Mesenteric fat pad (tissue), 1 donor: ENCODE results near the gene NDUFA8. TPM values are rescaled to one million over a fixed set of nuclear protein-coding genes. Genes with fewer than 3 reads are reported as not detected.

Source experiments
- DNase-seq: peaks from one replicate; pipeline ENCODE4 v3.0.0-alpha.2; 2020; ENCODE audit warnings: low spot score
- total RNA-seq: library from RNA; stranded (reverse); fragmentation: NEBNext Ultra II Directional; extraction: Animal tissue kit (Norgen Biotek cat#: 25700); gene quantifications from one replicate; pipeline ENCODE4 v1.2.1, GENCODE V29; 2021
- donor health status: DM: yes; HTN: yes; CAD: no.

Gene NDUFA8
- total RNA-seq, 1 donor from 2014 or later, result 47.5 TPM

DNA sequence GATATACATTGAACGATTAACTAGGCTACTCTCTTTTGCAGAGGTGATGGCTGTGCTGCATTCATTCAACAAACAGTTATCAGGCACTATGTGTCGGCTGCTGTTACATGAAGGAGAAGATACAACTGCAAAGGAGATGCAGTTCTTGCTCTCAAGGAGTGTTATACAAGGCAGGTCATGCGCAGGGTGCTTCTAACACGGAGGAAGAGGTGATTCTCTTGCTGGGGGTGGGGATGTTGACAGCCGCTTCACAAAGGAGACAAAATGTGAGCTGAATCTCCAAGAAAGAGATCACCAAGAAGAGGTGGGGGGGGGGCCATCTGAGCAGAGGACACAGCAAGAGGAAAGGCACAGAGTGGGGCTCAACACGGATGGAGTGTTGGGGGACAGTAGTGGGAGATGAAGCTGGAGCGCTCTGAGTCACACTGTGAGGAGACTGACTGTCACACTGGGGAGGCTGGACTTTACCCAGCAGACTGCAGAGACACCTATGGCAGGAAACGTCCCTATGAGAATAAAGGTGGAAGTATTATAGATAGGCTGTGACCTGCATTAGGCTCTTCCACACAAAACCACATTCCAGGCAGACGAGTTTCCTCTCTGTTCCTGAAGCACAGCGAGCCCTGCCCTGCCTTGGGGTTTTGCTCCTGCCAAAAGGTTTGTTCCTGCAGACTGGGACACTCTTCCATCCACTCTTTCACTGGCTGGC lies 20.9 kb downstream of the NDUFA8 start:
- no peak for DNase-seq

DNA sequence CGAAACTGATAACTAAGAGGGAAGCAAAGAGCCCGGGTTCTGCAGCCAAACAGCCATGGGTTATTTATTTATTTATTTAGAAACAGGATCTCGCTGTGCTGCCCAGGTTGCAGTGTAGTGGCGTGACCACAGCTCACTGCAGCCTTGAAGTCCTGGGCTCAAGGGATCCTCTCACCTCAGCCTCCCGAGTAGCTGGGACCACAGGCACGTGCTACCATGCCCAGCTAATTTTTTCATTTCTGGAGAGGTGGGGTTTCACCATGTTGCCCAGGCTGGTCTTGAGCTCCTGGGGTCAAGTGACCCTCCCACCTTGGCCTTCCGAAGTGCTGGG lies 24.1 kb downstream of the NDUFA8 start:
- no peak for DNase-seq

DNA sequence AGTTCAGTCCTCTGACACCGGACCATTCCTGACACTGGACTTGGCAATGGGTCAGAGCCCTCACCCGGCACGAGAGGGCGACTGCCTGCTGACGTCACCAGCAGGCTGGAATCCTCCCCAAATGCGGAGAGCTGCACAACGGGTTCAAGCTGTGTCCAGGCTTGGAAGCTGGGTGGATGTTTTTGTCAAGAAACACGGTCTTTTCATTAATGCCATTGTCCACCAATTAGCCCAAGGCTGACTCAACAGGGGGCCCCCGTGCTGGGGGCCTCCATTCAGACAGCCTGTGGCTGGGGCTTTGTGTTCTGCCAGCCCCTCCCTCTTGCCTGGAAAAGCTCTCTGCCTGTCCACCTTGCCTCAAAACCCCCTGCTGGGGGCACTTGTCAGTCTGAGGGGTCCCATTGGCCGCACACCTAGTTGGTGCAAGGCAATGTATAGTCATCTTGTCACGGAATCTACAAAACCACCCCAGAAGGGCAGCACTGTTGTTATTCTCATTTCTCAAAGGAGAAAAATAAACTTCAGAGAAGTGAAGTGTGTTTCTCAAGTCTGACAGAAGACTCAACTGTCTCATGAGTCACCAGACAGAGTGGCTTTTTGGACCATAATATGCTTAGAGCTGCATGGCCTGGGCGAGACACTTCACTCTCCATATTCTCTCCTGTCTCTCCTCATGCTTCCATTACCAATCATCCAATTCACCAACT lies 24.6 kb downstream of the NDUFA8 start:
- peak; percentile 68 for DNase-seq

DNA sequence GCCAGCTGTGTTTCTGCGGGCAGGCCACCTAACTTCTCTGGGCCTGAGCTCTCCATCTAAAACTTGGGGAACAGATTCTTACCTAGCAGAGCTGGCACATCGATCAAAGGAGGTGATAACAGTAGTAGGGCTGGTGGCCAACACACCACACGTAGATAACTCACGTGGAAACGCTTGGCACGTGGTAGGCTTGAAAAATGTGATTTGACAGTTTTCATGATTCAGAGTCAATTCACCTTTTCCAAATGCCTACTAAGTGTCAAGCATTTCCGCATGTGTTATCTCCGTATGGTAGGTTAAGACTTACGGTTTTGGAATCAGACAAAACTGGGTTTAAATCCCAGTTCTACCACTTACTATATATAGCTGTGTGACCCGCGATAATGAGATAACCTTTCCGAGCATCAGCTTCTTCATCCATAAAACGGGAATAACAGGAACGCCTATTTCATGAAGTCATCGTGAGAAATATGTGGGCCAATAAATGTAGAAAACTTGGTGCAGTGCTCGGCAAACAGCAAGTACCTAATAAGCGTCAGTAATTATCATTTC lies 25.5 kb downstream of the NDUFA8 start:
- no peak for DNase-seq

DNA sequence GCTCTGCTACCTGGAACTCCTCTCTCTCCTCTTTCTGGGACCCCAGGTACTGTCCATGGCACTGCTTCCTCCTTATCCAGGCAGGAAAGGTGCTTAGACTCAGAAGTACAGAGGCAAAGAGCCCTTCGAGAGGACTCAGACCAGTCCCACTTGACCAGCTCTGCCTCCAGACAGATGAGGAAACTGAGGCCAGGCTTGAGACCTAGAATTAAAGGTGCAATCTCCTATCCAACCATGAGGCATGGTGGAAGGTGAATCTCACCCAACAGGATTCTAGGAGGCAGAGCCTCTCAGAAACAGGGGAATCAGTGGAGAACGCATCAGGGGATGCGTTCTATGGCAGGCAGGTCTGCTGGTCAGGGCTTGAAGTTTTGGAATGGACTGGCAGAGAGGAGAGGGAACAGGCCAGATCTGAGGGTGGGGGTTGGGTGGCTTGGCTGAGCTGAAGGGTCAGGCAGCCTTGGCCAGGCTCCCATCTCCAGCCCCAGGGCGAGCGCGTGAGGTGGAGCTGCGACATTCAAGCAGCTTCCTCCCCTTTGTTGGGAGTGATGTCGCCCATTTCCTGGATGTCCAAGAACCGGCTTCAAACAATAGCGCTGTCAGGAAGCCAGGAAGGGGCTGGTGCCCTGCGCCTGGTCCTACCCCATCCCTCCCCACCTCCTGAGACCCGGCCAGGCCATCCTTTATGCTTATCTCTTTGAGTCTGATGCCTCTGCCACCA lies 26.2 kb downstream of the NDUFA8 start:
- peak; percentile 87 for DNase-seq

DNA sequence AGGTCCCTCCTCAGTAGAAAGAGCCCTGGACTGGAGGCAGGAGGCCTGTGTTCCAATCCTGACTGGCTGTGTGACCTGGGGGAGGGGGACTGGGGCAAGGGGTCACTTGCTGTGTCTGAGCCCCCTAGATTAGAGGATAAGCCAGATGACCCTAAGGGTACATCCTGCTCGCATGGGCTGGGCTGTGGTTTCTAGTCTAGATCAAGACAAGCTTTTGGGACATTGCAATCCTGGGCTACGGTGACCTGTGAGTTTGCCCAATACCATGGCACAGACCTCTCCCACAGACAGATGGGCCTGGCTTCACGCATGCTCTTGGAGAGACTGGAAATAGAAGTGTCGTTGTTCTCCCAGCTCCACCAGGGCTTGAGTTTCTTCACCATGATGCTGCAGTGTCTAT lies 27.0 kb downstream of the NDUFA8 start:
- DNase-seq, result peak; percentile 69

DNA sequence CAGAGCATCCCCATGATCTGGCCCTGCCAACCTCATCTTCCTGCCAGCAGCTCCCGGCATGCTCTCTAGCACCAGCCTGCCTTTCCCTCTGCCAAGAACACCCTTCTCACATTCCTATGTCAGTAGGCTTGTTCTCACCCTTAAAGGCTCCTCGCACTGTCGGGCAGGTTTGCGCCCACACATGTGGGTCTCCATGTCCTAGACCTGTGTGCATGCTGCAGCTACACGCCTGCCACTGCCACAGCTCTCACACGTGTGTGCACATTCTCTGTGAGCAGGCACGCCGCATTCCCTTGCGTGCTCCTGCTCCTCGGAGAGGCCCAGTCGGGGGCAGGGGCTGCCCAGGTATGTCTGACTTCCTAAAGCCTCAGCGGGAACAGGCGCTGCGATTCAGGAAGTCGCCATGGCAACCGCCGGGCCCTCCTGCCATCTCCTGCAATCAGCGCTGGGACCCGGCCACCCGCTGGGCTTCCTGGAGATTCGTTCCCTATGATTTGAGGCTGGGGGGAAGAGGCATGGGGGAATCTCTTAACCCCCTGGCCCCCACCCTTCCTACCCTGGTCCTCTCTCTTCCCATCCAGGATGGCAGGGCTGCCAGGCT lies 28.1 kb downstream of the NDUFA8 start:
- peak; percentile 89 for DNase-seq

DNA sequence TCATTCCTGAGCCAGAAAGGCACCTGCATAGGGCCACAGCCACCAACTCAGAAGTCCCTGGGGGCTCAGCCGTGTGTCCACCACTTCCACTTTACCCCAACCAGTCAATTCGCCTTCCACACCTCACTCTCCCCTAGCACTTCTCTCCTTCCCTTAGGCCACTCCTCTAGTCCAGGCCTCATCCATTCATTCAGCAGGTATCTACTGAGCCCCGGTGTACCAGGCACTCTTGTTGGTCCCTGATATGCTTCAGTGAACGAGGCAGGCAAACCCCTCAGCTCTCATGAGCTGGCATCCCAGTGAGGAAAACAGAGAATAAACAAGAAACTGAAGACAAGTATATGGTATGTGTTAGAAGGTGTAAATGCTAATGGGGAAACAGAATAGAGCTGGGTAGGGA lies 28.7 kb downstream of the NDUFA8 start:
- DNase-seq, result peak; percentile 51

DNA sequence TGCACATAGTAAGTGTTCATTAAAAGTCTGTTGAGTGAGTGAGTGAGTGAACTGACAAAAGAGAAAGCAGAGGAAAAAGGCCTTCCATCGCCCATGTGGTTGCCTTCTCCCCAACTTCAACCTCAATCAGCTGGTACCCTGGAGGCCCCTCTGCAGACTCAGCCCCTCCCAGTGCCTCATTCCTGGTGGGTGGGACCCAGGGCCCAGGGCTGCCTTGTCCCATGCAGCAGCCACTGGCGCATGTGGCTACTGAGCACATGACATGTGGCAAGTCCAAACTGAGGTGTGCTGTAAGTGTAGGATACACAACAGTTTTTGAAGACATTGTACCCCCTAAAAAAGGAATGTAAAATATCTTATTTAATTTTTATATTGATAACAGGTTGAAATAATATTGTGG lies 29.6 kb downstream of the NDUFA8 start:
- peak; percentile 64 for DNase-seq

DNA sequence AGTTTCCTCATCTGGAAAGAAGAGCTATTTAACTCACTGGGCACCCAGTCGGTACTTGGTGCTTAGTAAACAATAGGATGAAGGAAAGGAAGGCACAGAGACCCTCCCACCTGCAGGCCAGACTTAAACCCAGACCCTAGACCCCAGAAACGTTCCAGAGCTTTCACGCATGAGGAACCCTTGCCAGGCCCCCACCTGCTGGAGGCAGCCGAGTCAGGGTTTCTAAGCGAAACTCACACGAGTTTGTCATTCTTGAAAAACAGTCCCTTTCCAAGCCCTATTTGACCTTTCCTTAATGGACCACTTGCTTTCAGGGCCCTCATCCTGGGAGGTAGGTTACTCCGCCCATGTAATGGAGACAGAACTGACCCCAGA lies 30.6 kb downstream of the NDUFA8 start:
- DNase-seq, result peak; percentile 68

DNA sequence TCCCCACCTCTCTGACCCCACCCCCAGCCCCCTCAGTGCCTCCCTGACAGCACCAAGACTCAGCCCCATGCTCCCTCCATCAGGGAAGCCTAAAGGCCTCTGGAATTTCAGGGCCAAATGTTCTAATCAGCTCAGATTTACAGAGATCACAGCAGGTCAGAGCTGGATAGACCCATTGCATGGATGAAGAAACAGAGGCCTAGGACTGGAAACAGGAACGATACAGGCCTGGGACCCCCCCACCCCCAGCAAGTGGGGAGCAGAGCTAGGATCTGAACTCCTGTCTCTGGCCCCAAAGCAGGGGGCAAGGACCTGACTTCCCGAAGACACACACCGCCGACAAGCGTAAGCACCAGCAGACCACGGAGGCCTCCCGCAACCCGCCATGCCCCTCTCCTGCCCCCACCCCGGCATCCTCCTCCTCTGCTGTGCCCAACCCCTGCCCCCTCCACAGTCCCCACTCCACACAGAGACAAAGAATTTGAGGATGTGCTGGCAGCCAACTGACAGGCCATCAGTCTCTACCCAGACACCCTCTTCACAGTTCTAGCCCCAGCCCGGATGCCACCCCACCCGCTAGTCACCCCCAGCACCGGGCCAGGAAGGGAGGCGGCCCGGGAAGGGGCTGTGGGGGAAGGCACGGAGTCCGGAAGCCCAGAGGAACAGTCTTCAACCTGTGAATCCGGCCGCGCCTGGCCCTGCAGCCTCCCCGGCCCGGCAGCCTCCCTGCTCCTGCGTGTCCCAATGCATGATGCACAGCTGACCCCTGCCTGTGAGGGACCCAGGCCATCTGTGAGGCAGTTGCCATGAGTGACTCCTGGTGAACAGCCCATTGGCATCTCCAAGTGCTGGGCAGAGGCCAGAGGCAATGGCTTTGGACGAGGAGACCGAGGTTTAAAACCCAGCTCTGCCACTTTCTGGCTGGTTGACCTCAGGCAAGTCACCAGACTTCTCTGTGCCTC lies 31.3 kb downstream of the NDUFA8 start:
- DNase-seq, result peak; percentile 89

DNA sequence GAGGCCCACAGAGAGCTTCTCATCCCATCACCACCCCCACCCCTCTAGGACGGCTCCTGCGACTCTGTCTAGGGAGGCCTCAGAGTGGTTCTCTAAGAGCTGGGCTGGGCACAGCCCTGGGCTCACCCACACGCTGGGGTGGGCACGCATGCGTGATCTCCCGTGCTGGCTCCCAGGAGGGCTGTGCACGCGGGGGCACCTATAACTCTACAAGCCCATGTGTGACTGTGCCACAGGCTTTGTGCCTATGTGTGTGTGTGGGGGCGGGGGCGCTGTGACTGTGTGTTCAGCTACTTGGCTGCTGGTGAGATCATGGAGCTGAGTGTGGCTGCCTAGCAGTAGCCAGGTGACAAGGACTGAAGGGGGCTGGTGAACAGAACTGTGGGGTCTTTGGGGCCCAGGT lies 32.2 kb downstream of the NDUFA8 start:
- peak; percentile 71 for DNase-seq

DNA sequence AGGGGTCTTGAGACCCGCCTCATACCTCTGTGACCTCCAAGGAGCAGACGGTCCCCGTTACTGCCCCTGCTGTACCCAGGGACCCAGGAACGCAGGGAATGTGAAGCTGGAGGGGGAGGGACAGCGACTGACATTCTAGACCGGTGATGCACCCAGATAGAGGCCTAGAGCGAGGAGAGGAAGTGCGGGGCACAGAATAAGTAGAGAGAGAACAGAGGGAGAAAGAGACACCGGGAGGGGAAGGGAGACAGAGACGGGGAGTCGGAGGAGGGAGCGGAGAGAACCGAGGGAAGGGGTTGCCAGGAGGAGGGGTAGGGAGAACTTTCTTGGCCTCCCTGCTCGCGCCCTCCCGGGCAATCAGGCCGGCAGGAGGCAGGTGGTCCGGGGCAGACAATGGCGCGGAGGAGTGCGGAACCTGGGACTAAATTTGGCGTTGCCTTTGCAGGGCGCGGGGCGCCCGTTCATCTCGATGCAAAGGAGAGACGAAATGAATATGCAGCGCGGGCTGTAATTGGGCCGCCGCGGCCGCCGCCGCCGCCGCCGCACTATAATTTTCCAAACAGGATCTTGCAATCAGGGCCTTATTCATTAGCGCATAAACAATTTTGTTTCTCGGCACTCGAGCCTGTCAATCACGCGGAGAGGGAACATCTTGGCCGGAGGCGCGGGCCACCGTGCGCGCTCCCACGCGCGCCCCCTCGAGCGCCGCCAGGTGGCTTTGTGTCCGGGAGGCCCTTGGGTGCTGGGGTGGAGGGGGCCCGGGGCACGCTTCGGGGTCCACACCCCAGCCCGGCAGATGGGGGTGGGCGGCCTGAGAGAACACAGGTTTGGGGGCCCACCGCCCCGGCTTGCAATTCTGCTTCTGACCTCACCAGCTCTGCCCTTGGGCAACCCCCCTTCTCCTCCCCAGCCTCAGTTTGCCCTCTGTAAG lies 33.0 kb downstream of the NDUFA8 start:
- peak; percentile 90 for DNase-seq

DNA sequence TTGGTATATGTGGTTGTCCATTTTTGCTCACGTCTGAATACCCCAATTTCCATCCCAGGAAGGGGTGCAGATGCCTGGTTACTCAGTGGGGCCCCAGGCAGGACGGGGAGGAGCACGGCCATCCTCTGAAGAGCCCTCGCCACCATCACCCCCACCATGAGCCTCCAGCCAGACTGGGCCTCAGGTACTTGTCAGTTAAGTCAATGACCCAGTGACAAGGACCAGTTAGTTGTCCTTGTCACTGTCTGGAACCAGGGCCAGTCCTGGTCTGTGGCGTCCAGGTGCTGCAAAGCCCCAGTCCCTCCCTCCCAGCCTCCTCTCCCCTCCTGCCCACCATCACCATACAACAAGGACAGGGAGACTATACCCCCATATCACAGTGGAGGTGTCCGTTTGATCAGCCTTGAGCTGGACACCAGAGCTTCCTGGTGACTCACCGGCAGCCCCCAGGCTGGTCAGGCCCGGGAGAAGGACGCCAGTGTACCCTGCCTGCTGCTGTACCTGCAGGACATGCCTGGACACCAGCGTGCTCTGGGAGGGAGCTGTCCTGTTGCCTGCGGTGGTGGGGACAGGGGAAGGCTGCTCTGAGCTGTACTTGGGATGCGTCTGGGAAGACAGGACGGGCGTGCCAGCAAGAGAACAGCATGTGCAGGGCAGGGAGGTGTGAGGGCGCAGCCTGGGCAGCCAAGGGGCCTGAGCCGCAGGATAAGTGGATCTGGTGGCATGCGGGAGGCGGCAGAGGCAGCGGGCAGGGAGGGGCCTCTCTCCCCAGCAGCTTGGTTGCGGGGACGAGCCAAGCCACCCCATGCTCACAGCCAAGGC lies 33.9 kb downstream of the NDUFA8 start:
- peak; percentile 81 for DNase-seq

DNA sequence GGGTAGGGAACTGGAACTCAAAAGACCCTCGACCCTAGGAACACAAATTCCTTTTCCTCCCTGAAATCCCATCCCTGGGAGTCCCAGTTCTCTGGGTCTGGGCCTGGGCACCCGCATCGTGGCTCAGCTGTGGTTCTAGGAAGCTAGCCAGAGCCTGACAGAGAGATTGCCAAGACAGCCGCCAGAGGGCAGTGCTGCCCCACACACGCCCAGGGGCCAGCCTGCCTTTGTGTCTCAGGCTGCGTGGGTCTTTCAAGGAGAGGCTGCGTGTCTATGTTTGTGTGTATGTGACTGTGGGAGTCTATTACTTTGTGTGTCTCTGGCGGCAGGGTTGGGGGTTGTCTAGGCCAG lies 34.4 kb downstream of the NDUFA8 start:
- DNase-seq, result peak; percentile 93

DNA sequence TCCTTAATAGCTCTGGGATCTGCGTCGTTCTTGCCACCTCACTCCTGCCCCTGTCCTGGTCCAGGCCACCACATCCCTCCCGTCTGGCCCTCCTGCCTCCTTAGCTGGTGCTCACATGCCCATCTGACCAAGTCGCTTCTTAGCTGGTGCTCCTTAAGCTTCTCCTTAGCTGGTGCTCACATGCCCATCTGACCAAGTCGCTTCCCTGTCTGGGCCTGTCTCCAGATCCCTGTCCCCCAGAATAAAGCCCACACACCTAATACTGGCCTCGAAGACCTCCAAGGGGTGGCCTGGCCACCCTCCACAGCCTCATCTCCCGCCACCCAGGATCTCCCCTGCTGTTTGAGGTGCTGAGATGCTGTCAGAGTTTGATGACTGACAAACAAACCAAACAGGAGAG lies 35.1 kb downstream of the NDUFA8 start:
- DNase-seq, result peak; percentile 71

DNA sequence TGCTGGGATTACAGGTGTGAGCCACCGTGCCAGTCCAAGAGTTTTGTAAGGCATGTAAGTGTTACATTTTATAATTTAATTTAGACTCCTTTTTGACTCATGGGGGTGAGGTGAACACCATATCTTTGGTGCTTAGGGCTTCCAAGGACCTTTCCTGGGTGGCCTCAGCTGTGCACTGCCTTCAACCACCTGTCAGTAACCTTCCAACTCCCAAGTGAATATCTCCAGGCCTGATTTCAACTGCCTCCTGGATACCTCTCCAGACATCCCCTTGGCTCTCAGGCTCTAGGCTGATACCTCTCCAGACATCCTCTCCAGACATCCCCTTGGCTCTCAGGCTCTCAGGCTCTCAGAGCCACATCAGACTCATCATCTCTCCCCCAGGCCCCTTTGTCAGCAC lies 35.5 kb downstream of the NDUFA8 start:
- DNase-seq, result no peak

DNA sequence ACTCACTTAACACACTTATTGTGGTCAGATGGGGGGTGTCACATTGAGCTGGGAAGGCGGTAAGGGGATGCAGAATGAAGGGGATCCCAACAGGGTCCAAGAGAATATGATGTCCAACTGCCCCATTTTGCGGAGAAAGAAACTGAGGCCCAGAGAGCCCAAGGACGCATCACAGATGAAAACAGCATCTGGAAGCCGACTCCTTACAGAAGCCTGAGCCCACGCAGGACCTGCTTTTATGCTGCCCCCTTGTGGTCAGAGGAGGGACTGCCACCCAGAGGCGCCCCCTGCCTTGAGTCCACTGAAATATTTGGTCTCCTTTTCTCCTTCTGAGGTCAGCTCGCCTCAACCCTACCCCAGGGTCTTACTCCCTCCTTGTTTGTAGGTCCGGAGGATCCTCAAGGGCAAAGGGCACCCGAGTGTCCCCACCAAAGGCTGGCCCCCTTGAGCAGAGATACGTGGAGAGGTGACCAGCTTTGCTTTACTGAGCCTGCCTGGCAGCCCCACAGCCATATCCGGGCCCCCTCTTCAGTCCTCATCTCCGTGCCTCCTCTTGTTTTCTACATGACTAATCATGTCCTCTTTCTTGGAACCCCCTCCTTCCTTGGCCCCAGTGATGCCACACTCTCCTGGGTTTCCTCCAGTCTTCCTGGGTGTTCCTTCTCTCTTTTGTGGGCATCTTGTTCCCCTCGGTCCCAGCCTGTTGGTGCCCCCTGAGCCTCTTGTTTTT lies 36.5 kb downstream of the NDUFA8 start:
- no peak for DNase-seq
